Testis (tissue), 2 donors: ENCODE results near the gene CD69.

Source experiments
- POLR2A ChIP-seq: fragments of 450-650 bp; IDR thresholded peaks from one replicate; pipeline ENCODE4 v1.6.1; 2017; ENCODE audit warnings: antibody characterized with exemption, mild to moderate bottlenecking, moderate library complexity
- TF ChIP-seq, protein P1 (sequence below), 3 experiments: fragments of 450-650 bp in 2 of 3; fragments of 200-600 bp in 1 of 3; sonication (generic) in 1 of 3; IDR thresholded peaks; one replicate each; pipeline ENCODE4 v1.5.1; 2016 to 2019; ENCODE audit warnings: antibody characterized with exemption in 3 of 3, mild to moderate bottlenecking in 2 of 3, moderate library complexity in 1 of 3

- TF ChIP-seq, protein P1, sequence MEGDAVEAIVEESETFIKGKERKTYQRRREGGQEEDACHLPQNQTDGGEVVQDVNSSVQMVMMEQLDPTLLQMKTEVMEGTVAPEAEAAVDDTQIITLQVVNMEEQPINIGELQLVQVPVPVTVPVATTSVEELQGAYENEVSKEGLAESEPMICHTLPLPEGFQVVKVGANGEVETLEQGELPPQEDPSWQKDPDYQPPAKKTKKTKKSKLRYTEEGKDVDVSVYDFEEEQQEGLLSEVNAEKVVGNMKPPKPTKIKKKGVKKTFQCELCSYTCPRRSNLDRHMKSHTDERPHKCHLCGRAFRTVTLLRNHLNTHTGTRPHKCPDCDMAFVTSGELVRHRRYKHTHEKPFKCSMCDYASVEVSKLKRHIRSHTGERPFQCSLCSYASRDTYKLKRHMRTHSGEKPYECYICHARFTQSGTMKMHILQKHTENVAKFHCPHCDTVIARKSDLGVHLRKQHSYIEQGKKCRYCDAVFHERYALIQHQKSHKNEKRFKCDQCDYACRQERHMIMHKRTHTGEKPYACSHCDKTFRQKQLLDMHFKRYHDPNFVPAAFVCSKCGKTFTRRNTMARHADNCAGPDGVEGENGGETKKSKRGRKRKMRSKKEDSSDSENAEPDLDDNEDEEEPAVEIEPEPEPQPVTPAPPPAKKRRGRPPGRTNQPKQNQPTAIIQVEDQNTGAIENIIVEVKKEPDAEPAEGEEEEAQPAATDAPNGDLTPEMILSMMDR (IDR thresholded peaks at IDR 0.05), result no peak
- TF ChIP-seq POLR2A, result no peak
Observed at GRCh38 chr12:9755035-9755434, 5.7 kb downstream of the CD69 start.
